CD4-positive, alpha-beta memory T cell (primary cell): ENCODE data around the gene SCPEP1. TPM values are rescaled to one million over a fixed set of nuclear protein-coding genes. Genes with fewer than 3 reads are reported as not detected.

ENCODE experiments used
- CTCF ChIA-PET: fragments of 350-600 bp; sonication (Branson Sonifier 250); formaldehyde crosslinking; loops from one replicate; lab custom pipeline; 2021; ENCODE audit warnings: inconsistent platforms; ENCODE audit not compliant: partially characterized antibody; lab: Charles Lee
- POLR2A ChIA-PET: fragments of 350-600 bp; sonication (Branson Sonifier 250); formaldehyde crosslinking; loops from one replicate; lab custom pipeline; 2021; ENCODE audit not compliant: partially characterized antibody; lab: Charles Lee
- DNase-seq, 5 donors: peaks; one replicate each; pipeline versions ENCODE4 v3.0.0 to v3.0.0-alpha.2; 2020 to 2022; ENCODE audit warnings: mixed read lengths in 1 of 5
- H3K27ac ChIP-seq: one replicate; pipeline ENCODE4 v1.7.0; 2013; ENCODE audit warnings: low read depth, low read length
- H3K27me3 ChIP-seq: 2 replicates; pipeline ENCODE4 v1.7.0; 2013; ENCODE audit warnings: mild to moderate bottlenecking, low read length, moderate library complexity; ENCODE audit not compliant: insufficient read depth
- H3K36me3 ChIP-seq: 2 replicates; pipeline ENCODE4 v1.7.0; 2013; ENCODE audit warnings: mild to moderate bottlenecking, low read length, moderate library complexity; ENCODE audit not compliant: insufficient read depth
- H3K4me1 ChIP-seq: 2 replicates; pipeline ENCODE4 v1.7.0; 2013; ENCODE audit warnings: mild to moderate bottlenecking, low read length, moderate library complexity; ENCODE audit not compliant: insufficient read depth
- H3K4me3 ChIP-seq, 2 donors: one replicate each; pipeline ENCODE4 v1.7.0; 2013; ENCODE audit warnings: low read length in 2 of 2, mild to moderate bottlenecking in 1 of 2
- H3K9me3 ChIP-seq, 2 donors: one replicate each; pipeline ENCODE4 v1.7.0; 2013; ENCODE audit warnings: low read length in 2 of 2, control low read depth in 1 of 2; ENCODE audit not compliant: control insufficient read depth in 1 of 2
- H3K27ac Mint-ChIP-seq, 7 donors: one replicate each; pipeline ENCODE4 v1.8.0; 2020 to 2021; ENCODE audit warnings: mixed read lengths in 7 of 7, mild to moderate bottlenecking in 6 of 7, inconsistent platforms in 3 of 7, moderate library complexity in 3 of 7
- H3K27me3 Mint-ChIP-seq, 2 donors: one replicate each; pipeline ENCODE4 v1.8.0; 2020 to 2021; ENCODE audit warnings: mixed read lengths in 2 of 2
- H3K36me3 Mint-ChIP-seq, 2 donors: one replicate each; pipeline ENCODE4 v1.8.0; 2020 to 2021; ENCODE audit warnings: mixed read lengths in 2 of 2, inconsistent platforms in 1 of 2, mild to moderate bottlenecking in 1 of 2
- H3K4me1 Mint-ChIP-seq, 4 donors: one replicate each; pipeline ENCODE4 v1.8.0; 2020 to 2021; ENCODE audit warnings: mixed read lengths in 4 of 4, mild to moderate bottlenecking in 1 of 4
- H3K4me3 Mint-ChIP-seq, 8 donors: one replicate each; pipeline ENCODE4 v1.8.0; 2020 to 2021; ENCODE audit warnings: mixed read lengths in 8 of 8, mild to moderate bottlenecking in 7 of 8, moderate library complexity in 6 of 8, inconsistent platforms in 3 of 8
- H3K9me3 Mint-ChIP-seq, 8 donors: one replicate each; pipeline ENCODE4 v1.8.0; 2020 to 2021; ENCODE audit warnings: mixed read lengths in 8 of 8, mild to moderate bottlenecking in 5 of 8, inconsistent platforms in 3 of 8, moderate library complexity in 1 of 8
- intact Hi-C: fragments of 100-400 bp; cut with micrococcal nuclease; formaldehyde crosslinking; loops from one replicate; pipeline ENCODE4 v1.15.1; 2023
- polyA plus RNA-seq, 2 donors: library from polyadenylated mRNA; unstranded; fragments of 300-500 nt; fragmentation: Illumina TruSeq; gene quantifications; one replicate each; pipeline ENCODE4 v1.2.3, GENCODE V29; 2021
- total RNA-seq, 2 experiments: library from RNA; stranded (reverse); gene quantifications; one replicate each; pipeline ENCODE4 v1.2.3, GENCODE V29; 2021

Gene SCPEP1
- total and polyA plus RNA-seq, 4 experiments from 2014 or later = 16.3 to 31.3 (median 19.7) TPM

DNA sequence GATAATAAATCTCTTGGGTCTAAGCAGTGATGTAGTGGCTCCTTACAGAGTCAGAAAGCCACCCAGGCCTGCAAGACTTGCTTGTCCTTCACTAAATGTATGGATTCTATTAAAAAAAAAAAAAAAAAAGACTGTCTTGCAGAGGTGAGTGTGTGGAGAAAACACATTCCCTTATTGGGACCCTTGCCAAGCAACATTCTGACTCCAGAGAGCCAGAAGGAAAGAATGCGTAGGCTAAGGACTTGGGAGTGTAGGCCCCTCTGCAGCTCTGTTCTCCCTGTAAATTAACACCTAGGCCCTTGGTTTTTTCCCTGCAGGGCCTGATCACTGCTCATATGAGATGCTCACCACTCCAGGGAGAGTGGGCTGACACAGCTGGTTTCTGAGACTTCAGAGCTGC lies 17.8 kb downstream of the SCPEP1 start:
- H3K27ac Mint-ChIP-seq = no peak overlapping the region

DNA sequence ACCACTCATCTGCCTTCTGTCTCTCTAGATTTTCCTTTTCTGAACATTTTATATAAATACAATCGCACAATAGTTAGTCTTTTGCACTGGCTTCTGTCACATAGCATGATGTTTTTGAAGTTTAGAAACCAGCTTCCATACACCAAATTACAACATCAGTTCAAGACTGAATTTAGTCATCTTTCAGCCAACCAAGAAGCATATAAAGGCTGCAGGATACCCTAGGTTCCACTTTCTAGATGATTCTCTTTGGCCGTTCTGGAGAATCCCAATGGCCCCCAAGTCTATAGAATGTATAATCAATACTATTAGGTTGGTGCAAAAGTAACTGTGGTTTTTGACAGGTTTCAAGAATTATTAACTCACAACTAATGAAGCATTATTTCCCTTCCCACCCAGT lies 19.4 kb downstream of the SCPEP1 start:
- Histone ChIP-seq H3K4me1 (no peaks in the 10 kb centered on the region), H3K36me3 (no peaks in the 10 kb centered on the region), H3K27me3 (no peaks in the 10 kb centered on the region), H3K27ac (no peak overlapping the region), H3K4me3 (no peak overlapping the region), H3K9me3 (no peaks in the 10 kb centered on the region)
- Mint-ChIP-seq H3K4me3 (no peak overlapping the region), H3K9me3 (peaks cover 0 to 2% (median 0%) of the 10 kb centered on the region in 8 donors), H3K36me3 (peaks cover 23 to 34% of the 10 kb centered on the region in 2 donors), H3K27me3 (no peaks in the 10 kb centered on the region), H3K4me1 (no peaks in the 10 kb centered on the region), H3K27ac (no peak overlapping the region)
- CTCF ChIA-PET = no interaction called here
- DNase-seq = no peak
- POLR2A ChIA-PET = no interaction called here
- intact Hi-C loops = no loop called here

More for the DNA sequence above, 17.8 kb downstream of the SCPEP1 start:
- H3K36me3 ChIP-seq = no peaks in the 10 kb centered on the region
- Mint-ChIP-seq H3K4me1 (no peaks in the 10 kb centered on the region), H3K27me3 (no peaks in the 10 kb centered on the region), H3K36me3 (peaks cover 27 to 32% of the 10 kb centered on the region in 2 donors), H3K4me3 (no peak overlapping the region), H3K9me3 (no peaks in the 10 kb centered on the region)
- DNase-seq = no peak
- ChIA-PET CTCF (no interaction called here), POLR2A (no interaction called here)
- no peaks in the 10 kb centered on the region for H3K27me3 ChIP-seq
- no peak overlapping the region for H3K4me3 ChIP-seq
- H3K4me1 ChIP-seq = no peaks in the 10 kb centered on the region
- H3K27ac ChIP-seq = no peak overlapping the region
- intact Hi-C loops = no loop called here
- no peaks in the 10 kb centered on the region for H3K9me3 ChIP-seq

DNA sequence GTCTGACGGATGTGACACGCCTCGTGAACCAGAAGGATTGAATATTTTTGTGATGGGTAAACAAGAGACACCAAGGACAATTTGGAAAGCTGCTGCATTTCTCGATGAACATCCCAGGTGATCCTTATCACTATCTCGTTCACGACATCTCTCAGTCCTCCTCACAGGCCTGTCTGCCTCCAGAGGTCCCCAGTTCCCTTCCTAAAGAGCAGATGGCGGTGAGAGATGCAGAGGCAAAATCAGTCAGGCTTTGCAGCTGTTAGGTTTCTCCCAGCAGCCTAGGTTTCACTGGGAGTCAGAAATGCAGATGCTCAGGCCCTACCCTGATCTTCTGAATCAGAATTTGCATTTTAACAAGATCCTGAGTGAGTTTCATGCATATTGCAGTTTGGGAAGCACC lies 23.6 kb downstream of the SCPEP1 start:
- no peaks in the 10 kb centered on the region for H3K9me3 ChIP-seq
- no peak overlapping the region for H3K4me3 ChIP-seq
- H3K9me3 Mint-ChIP-seq = peaks cover 0 to 2% (median 0%) of the 10 kb centered on the region in 8 donors
- H3K27me3 ChIP-seq = no peaks in the 10 kb centered on the region
- peaks cover 20 to 25% of the 10 kb centered on the region in 2 donors for H3K36me3 Mint-ChIP-seq
- H3K4me1 Mint-ChIP-seq = no peaks in the 10 kb centered on the region
- no peak overlapping the region for H3K4me3 Mint-ChIP-seq
- no peaks in the 10 kb centered on the region for H3K4me1 ChIP-seq
- H3K27me3 Mint-ChIP-seq = no peaks in the 10 kb centered on the region
- DNase-seq = no peak
- no peaks in the 10 kb centered on the region for H3K36me3 ChIP-seq
- CTCF ChIA-PET = interaction anchor here (1.0 kb wide), 1 partner anchor 9 kb away, joined by 3 read pairs; no protein-coding TSS in a partner anchor
- intact Hi-C loops = no loop called here
- POLR2A ChIA-PET = no interaction called here
- H3K27ac ChIP-seq = no peak overlapping the region
- no peak overlapping the region for H3K27ac Mint-ChIP-seq

DNA sequence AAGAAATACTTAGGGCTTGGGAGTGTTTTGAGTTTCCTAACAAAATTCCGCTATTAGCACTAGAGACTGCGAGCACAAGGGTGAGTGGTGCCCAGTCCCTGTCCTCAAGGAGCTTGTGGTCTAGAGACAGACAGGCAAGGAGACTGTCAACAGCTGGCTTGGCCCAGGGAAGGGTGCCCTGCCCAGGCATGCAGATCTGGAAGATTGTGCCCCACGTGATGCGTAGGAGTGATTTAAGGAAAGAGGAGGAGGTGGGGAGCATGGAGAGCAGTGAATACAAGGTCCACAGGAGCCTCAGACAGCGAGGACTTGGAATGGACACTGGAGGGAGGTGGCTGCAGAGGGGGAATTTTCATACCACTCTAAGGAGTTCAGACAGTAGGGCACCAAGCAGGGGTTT lies 25.0 kb downstream of the SCPEP1 start:
- Histone ChIP-seq H3K9me3 (no peaks in the 10 kb centered on the region), H3K27ac (no peak overlapping the region), H3K4me3 (no peak overlapping the region), H3K27me3 (no peaks in the 10 kb centered on the region), H3K36me3 (no peaks in the 10 kb centered on the region), H3K4me1 (no peaks in the 10 kb centered on the region)
- peaks cover 0 to 2% (median 0%) of the 10 kb centered on the region in 8 donors for H3K9me3 Mint-ChIP-seq
- POLR2A ChIA-PET = no interaction called here
- no peak overlapping the region for H3K4me3 Mint-ChIP-seq
- peaks cover 16 to 18% of the 10 kb centered on the region in 2 donors for H3K36me3 Mint-ChIP-seq
- CTCF ChIA-PET = interaction anchor here (0.8 kb wide), 1 partner anchor 13 kb away, joined by 3 read pairs; no protein-coding TSS in a partner anchor
- no peaks in the 10 kb centered on the region for H3K27me3 Mint-ChIP-seq
- no peak for DNase-seq
- no peaks in the 10 kb centered on the region for H3K4me1 Mint-ChIP-seq
- peak overlapping the region in 1 of 7 donors; percentile 76 for H3K27ac Mint-ChIP-seq
- intact Hi-C loops = no loop called here

DNA sequence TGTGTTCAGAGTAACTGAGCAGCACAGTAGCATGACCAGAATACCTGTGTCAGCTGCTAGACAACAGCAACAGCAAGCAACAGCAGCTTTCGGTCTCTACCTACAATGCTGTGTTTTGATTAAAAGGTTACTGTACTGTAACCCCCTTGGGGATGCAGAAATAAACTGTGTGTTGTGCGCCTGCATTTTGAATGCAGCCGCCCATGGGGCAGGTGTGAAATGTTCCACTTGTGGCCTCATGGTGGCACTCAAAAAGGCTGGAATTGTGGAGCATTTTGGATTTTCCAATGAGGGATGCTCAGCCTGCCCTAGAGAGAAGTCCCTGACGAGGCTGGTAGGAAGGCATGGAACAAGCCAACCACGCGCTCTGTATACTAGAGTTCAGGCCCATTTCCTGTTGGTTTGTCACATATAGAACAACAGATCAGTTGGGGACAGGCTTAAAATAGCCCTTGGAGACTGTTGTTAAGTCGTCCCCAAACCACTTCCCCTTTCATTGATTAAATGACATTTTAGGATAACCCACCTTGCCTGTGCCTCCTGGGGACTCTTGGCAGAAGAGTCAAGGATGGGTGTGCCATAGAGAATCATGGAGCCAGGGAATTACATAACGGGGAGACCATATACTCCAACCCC lies 27.1 kb downstream of the SCPEP1 start:
- ChIA-PET CTCF (no interaction called here), POLR2A (no interaction called here)
- Mint-ChIP-seq H3K27me3 (peaks cover 0 to 1% of the 10 kb centered on the region in 2 donors), H3K36me3 (peaks cover 11 to 16% of the 10 kb centered on the region in 2 donors), H3K27ac (no peak overlapping the region), H3K4me1 (peaks cover 2 to 3% (median 3%) of the 10 kb centered on the region in 4 donors), H3K9me3 (peaks cover 0 to 2% (median 0%) of the 10 kb centered on the region in 8 donors), H3K4me3 (no peak overlapping the region)
- H3K27me3 ChIP-seq = no peaks in the 10 kb centered on the region
- H3K9me3 ChIP-seq = no peaks in the 10 kb centered on the region
- no peak for DNase-seq
- H3K4me1 ChIP-seq = peaks cover 3% of the 10 kb centered on the region
- intact Hi-C loops = no loop called here
- H3K27ac ChIP-seq = no peak overlapping the region
- H3K36me3 ChIP-seq = no peaks in the 10 kb centered on the region
- H3K4me3 ChIP-seq = no peak overlapping the region

DNA sequence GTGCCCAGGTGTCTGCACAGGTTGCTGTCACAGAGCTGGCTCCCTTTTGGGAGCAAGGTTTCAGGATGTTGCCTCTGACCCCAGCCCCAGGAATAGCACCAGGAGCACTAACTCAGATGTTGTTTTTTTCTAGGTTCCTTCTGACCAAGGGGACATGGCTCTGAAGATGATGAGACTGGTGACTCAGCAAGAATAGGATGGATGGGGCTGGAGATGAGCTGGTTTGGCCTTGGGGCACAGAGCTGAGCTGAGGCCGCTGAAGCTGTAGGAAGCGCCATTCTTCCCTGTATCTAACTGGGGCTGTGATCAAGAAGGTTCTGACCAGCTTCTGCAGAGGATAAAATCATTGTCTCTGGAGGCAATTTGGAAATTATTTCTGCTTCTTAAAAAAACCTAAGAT lies 28.1 kb downstream of the SCPEP1 start:
- DNase-seq = no peak
- Histone ChIP-seq H3K9me3 (no peaks in the 10 kb centered on the region), H3K4me3 (no peak overlapping the region), H3K27ac (no peak overlapping the region), H3K4me1 (peaks cover 6% of the 10 kb centered on the region), H3K36me3 (no peaks in the 10 kb centered on the region), H3K27me3 (no peaks in the 10 kb centered on the region)
- Mint-ChIP-seq H3K27ac (no peak overlapping the region), H3K4me1 (peaks cover 5 to 7% (median 6%) of the 10 kb centered on the region in 4 donors), H3K4me3 (no peak overlapping the region), H3K9me3 (peaks cover 0 to under 1% (median 0%) of the 10 kb centered on the region in 8 donors), H3K27me3 (peaks cover 0 to 3% of the 10 kb centered on the region in 2 donors), H3K36me3 (peaks cover 6 to 7% of the 10 kb centered on the region in 2 donors)
- intact Hi-C loops = no loop called here
- CTCF ChIA-PET = no interaction called here
- POLR2A ChIA-PET = no interaction called here

DNA sequence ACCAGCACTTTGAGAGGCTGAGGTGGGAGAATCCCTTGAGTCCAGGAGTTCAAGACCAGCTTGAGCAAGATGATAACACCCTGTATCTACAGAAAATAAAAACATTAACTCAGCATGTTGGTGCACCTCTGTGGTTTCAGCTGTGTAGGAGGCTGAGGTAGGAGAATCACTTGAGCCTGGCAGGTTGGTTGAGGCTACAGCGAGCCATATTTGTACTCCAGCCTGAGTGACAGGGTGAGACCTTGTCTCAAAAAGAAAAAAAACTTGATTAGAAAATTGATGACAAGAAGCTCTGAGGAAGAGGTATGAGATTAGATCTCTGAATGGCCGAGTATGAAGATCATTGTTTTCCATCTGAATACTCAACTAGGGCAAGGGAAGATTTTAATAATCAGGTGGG lies 31.0 kb downstream of the SCPEP1 start:
- DNase-seq = no peak
- H3K4me1 Mint-ChIP-seq = peaks cover 5 to 7% (median 6%) of the 10 kb centered on the region in 4 donors
- H3K4me1 ChIP-seq = peaks cover 6% of the 10 kb centered on the region
- no peaks in the 10 kb centered on the region for H3K36me3 ChIP-seq
- no peak overlapping the region for H3K4me3 Mint-ChIP-seq
- no peaks in the 10 kb centered on the region for H3K27me3 ChIP-seq
- no peaks in the 10 kb centered on the region for H3K9me3 Mint-ChIP-seq
- intact Hi-C loops = no loop called here
- ChIA-PET POLR2A (no interaction called here), CTCF (interaction anchor here (1.2 kb wide), 1 partner anchor 76 kb away, joined by 3 read pairs; no protein-coding TSS in a partner anchor)
- no peak overlapping the region for H3K27ac Mint-ChIP-seq
- H3K36me3 Mint-ChIP-seq = no peaks in the 10 kb centered on the region
- H3K27me3 Mint-ChIP-seq = peaks cover 0 to 3% of the 10 kb centered on the region in 2 donors
- H3K4me3 ChIP-seq = no peak overlapping the region
- no peak overlapping the region for H3K27ac ChIP-seq
- no peaks in the 10 kb centered on the region for H3K9me3 ChIP-seq
